Measurements from ENCODE around the gene DIS3L2.

- TF ChIP-seq EZH2 (IDR thresholded peaks at IDR 0.05; ENCODE audit: insufficient read depth, poor library complexity, severe bottlenecking) (no peak), EZH2phosphoT487 (IDR thresholded peaks at IDR 0.05; ENCODE audit: insufficient read depth, low read depth) (no peak)
These were observed 32.4 kb upstream of the DIS3L2 start for GRCh38 chr2:231928901-231929725.
